SK-N-SH (cell line): ENCODE data around the gene CBFA2T3.

ENCODE experiments used
- CHD2 ChIP-seq: fragments of 150-350 bp; IDR thresholded peaks from 2 replicates; pipeline ENCODE4 v1.6.1; 2018; ENCODE audit warnings: low read length; ENCODE audit not compliant: partially characterized antibody
- FOXM1 ChIP-seq: IDR thresholded peaks from 2 replicates; pipeline ENCODE4 v1.4.0; 2012; ENCODE audit warnings: low read depth, mild to moderate bottlenecking
- GABPA ChIP-seq: IDR thresholded peaks from 2 replicates; pipeline ENCODE4 v1.4.0; 2012; ENCODE audit warnings: low read depth, mild to moderate bottlenecking
- MEF2A ChIP-seq: IDR thresholded peaks from 2 replicates; pipeline ENCODE4 v1.4.0; 2012; ENCODE audit warnings: low read depth, borderline replicate concordance
- MXI1 ChIP-seq: IDR thresholded peaks from 2 replicates; pipeline ENCODE4 v1.6.1; 2012; ENCODE audit warnings: mild to moderate bottlenecking, low read depth, low read length, improper control_type of control experiment
- NRF1 ChIP-seq: IDR thresholded peaks from 2 replicates; pipeline ENCODE4 v1.6.1; 2012; ENCODE audit warnings: low read depth, mild to moderate bottlenecking, low read length
- POLR2AphosphoS5 ChIP-seq: IDR thresholded peaks from 2 replicates; pipeline ENCODE4 v1.6.1; 2012; ENCODE audit warnings: low read depth, low read length
- RXRA ChIP-seq: IDR thresholded peaks from 2 replicates; pipeline ENCODE4 v1.4.0; 2012; ENCODE audit warnings: low read depth, mild to moderate bottlenecking, borderline replicate concordance
- SMC3 ChIP-seq: IDR thresholded peaks from 2 replicates; pipeline ENCODE4 v1.6.1; 2012; ENCODE audit warnings: low read depth, low read length, improper control_type of control experiment
- YY1 ChIP-seq: IDR thresholded peaks from 2 replicates; pipeline ENCODE4 v1.4.0; 2012; ENCODE audit warnings: low read depth, mild to moderate bottlenecking
- TF ChIP-seq, protein P1 (sequence below): IDR thresholded peaks from 2 replicates; pipeline ENCODE4; 2012
- TF ChIP-seq, protein P2 (sequence below): fragments of 200-600 bp; sonication (generic); IDR thresholded peaks from 2 replicates; pipeline ENCODE4 v1.6.1; 2017; ENCODE audit warnings: antibody characterized with exemption, mild to moderate bottlenecking, moderate library complexity

DNA sequence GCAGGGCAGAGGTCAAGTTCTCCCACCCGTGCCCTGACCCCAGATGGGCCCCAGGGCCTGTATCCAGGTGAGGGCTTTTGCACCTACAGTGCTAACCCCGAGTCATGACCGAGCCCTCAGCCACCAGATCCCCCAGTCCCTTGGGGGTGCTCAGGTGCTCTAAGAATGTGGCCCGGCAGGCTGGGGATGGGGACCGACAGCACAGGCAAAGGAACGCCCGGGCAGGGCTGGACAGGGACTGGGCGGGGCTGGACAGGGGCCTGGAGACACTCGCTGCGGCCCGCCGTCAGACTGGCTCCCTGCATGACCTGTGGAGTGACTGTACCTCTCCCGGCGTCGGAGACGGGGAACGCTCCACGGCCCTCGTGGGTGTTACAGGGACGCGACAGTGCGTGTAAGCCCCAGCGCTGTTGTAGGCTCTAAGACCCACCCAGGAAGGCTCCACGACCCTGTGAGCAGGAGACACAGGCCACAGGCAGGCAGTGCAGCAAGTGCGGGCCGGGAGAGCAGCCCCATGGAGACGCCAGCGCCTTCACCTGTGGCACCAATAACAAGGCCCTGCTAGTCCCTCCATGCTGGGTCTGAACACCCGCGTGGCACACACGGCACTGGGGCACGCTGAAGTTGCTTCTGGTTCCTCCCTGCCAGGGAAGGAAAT, 38.8 kb downstream of the CBFA2T3 start:
- TF ChIP-seq NRF1 (no peak), GABPA (no peak), POLR2AphosphoS5 (no peak), SMC3 (no peak), RXRA (no peak), CHD2 (no peak), MXI1 (no peak), MEF2A (no peak), FOXM1 (no peak), YY1 (no peak)
- TF ChIP-seq, protein P1, sequence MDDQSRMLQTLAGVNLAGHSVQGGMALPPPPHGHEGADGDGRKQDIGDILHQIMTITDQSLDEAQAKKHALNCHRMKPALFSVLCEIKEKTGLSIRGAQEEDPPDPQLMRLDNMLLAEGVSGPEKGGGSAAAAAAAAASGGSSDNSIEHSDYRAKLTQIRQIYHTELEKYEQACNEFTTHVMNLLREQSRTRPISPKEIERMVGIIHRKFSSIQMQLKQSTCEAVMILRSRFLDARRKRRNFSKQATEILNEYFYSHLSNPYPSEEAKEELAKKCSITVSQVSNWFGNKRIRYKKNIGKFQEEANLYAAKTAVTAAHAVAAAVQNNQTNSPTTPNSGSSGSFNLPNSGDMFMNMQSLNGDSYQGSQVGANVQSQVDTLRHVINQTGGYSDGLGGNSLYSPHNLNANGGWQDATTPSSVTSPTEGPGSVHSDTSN, result no peak
- TF ChIP-seq, protein P2, sequence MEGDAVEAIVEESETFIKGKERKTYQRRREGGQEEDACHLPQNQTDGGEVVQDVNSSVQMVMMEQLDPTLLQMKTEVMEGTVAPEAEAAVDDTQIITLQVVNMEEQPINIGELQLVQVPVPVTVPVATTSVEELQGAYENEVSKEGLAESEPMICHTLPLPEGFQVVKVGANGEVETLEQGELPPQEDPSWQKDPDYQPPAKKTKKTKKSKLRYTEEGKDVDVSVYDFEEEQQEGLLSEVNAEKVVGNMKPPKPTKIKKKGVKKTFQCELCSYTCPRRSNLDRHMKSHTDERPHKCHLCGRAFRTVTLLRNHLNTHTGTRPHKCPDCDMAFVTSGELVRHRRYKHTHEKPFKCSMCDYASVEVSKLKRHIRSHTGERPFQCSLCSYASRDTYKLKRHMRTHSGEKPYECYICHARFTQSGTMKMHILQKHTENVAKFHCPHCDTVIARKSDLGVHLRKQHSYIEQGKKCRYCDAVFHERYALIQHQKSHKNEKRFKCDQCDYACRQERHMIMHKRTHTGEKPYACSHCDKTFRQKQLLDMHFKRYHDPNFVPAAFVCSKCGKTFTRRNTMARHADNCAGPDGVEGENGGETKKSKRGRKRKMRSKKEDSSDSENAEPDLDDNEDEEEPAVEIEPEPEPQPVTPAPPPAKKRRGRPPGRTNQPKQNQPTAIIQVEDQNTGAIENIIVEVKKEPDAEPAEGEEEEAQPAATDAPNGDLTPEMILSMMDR, result no peak
